NK-92 (cell line): ENCODE results near the gene SLC43A2.
A peak's percentile ranks its signal among the peaks of the same experiment; 100 is the strongest.

Experiments
- DNase-seq: peaks from one replicate; lab custom pipeline; 2025; ENCODE audit not compliant: unreplicated experiment; lab: John Stamatoyannopoulos, UW

SLC43A2 gene

GRCh38 chr17:1643999-1644492 lies 15.4 kb upstream of the SLC43A2 start:
- DNase-seq = no peak

GRCh38 chr17:1643293-1643998 lies 14.8 kb upstream of the SLC43A2 start:
- DNase-seq = no peak

- DNase-seq = no peak
Observed at GRCh38 chr17:1641065-1641403, 12.4 kb upstream of the SLC43A2 start.

- DNase-seq = no peak
Observed at GRCh38 chr17:1640329-1641064, 11.9 kb upstream of the SLC43A2 start.

- DNase-seq = no peak
Observed at GRCh38 chr17:1639549-1640180, 11.0 kb upstream of the SLC43A2 start.

- DNase-seq = no peak
Observed at GRCh38 chr17:1638624-1639300, 10.1 kb upstream of the SLC43A2 start.

- no peak for DNase-seq
Observed at GRCh38 chr17:1638171-1638590, 9.5 kb upstream of the SLC43A2 start.

GRCh38 chr17:1636732-1637285 lies 8.2 kb upstream of the SLC43A2 start:
- no peak for DNase-seq

- no peak for DNase-seq
Observed at GRCh38 chr17:1635675-1636465, 7.2 kb upstream of the SLC43A2 start.

GRCh38 chr17:1634841-1635650 lies 6.4 kb upstream of the SLC43A2 start:
- no peak for DNase-seq

GRCh38 chr17:1630662-1631061 lies 2.0 kb upstream of the SLC43A2 start:
- DNase-seq = no peak

GRCh38 chr17:1629504-1630310 lies 1.1 kb upstream of the SLC43A2 start:
- DNase-seq = no peak

- peak; percentile 23 for DNase-seq
Observed at GRCh38 chr17:1628856-1629503, 346 bp upstream of the SLC43A2 start.

GRCh38 chr17:1627182-1627981 lies 1.3 kb downstream of the SLC43A2 start:
- DNase-seq = no peak

GRCh38 chr17:1626333-1626732 lies 2.3 kb downstream of the SLC43A2 start:
- no peak for DNase-seq

- DNase-seq = no peak
Observed at GRCh38 chr17:1625581-1625980, 3.1 kb downstream of the SLC43A2 start.

- DNase-seq = no peak
Observed at GRCh38 chr17:1625053-1625452, 3.6 kb downstream of the SLC43A2 start.
